Measurements from ENCODE around the gene COL11A1.
"Not testable (repeated sequence)": the region's sequence is repeated elsewhere in the genome, so short reads cannot be mapped to it uniquely, and the experiment has no call there.

The COL11A1 gene

GRCh38 chr1:102836991-102837390 lies 271.3 kb downstream of the COL11A1 start:
- no peak for DNase-seq (ENCODE audit: low spot score)

- DNase-seq (ENCODE audit: low spot score) = no peak
These were observed 273.5 kb downstream of the COL11A1 start for GRCh38 chr1:102834688-102835320.

GRCh38 chr1:102833151-102833550 lies 275.2 kb downstream of the COL11A1 start:
- DNase-seq (ENCODE audit: low spot score) = no peak

GRCh38 chr1:102826706-102827105 lies 281.6 kb downstream of the COL11A1 start:
- not testable (repeated sequence) for DNase-seq (ENCODE audit: low spot score)

Data from CD4-positive, alpha-beta T cell treated with Interleukin-2 at 100 ng/mL for 4 hours (primary cell).